ENCODE results near the gene PLEKHD1. TPM values are rescaled to one million over a fixed set of nuclear protein-coding genes. Genes with fewer than 3 reads are reported as not detected.

The PLEKHD1 gene
- total and polyA plus RNA-seq, 7 experiments from 2014 or later: 0.07 to 0.74 (median 0.26) TPM; not detected in 1

Other genes starting within 250 kb of the PLEKHD1 start
- gene GALNT16, start 224.6 kb upstream of the PLEKHD1 start, total RNA-seq: under 1 TPM in 2 of 5 experiments, not detected in 3; 0.07 to 0.65 TPM
- gene GALNT16, start 224.6 kb upstream of the PLEKHD1 start, polyA plus RNA-seq: not detected
- gene ERH, start 86.4 kb upstream of the PLEKHD1 start, total RNA-seq: 100 to 1,000 TPM in 2 of 5 experiments, 10 to 100 TPM in 3; 85.1 to 330 (median 96.3) TPM
- gene ERH, start 86.4 kb upstream of the PLEKHD1 start, polyA plus RNA-seq: 10 to 100 TPM; 26.4 to 67.9 TPM
- gene SLC39A9, start 86.0 kb upstream of the PLEKHD1 start, total RNA-seq: 10 to 100 TPM; 27.2 to 50.3 (median 35.3) TPM
- 10 to 100 TPM; 12.3 to 22.7 TPM for gene SLC39A9, start 86.0 kb upstream of the PLEKHD1 start, polyA plus RNA-seq
- not detected for gene CCDC177, start 90.1 kb downstream of the PLEKHD1 start, total RNA-seq
- gene CCDC177, start 90.1 kb downstream of the PLEKHD1 start, polyA plus RNA-seq: not detected
- 10 to 100 TPM; 42.9 to 90.8 (median 65.0) TPM for gene SUSD6, start 126.9 kb downstream of the PLEKHD1 start, total RNA-seq
- 1 to 10 TPM; 4.3 to 6.3 TPM for gene SUSD6, start 126.9 kb downstream of the PLEKHD1 start, polyA plus RNA-seq

Measured in naive thymus-derived CD4-positive, alpha-beta T cell (primary cell).